Measurements from ENCODE around the gene PACSIN1.

PACSIN1 gene

DNA sequence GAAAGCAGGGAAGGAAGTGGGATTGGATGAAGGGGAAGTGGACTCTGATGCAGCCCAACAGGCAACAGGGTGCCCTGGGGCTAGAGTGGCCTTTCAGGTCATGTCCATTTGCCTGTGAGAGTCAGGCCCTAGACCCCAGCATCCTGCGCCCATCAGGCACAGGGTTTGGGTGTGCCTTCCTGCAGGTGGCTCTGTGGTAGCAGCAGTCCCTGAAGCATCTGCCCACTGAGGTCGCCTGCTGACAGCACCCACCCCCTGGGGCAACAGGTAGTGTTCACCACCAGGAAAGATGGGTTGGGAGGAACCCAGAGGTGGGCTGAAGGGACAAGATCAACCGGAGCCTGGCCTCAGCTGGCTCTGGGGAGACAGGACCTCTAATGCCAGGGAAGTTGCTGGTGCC lies 3.6 kb downstream of the PACSIN1 start:
- DNase-seq (ENCODE audit: low spot score), result no peak
- TF ChIP-seq, protein P1, sequence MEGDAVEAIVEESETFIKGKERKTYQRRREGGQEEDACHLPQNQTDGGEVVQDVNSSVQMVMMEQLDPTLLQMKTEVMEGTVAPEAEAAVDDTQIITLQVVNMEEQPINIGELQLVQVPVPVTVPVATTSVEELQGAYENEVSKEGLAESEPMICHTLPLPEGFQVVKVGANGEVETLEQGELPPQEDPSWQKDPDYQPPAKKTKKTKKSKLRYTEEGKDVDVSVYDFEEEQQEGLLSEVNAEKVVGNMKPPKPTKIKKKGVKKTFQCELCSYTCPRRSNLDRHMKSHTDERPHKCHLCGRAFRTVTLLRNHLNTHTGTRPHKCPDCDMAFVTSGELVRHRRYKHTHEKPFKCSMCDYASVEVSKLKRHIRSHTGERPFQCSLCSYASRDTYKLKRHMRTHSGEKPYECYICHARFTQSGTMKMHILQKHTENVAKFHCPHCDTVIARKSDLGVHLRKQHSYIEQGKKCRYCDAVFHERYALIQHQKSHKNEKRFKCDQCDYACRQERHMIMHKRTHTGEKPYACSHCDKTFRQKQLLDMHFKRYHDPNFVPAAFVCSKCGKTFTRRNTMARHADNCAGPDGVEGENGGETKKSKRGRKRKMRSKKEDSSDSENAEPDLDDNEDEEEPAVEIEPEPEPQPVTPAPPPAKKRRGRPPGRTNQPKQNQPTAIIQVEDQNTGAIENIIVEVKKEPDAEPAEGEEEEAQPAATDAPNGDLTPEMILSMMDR (conservative IDR thresholded peaks at IDR 0.05; ENCODE audit: low read depth), result no peak
- ChIA-PET POLR2A (ENCODE audit: low non-redundant PET) (no interaction called here), CTCF (no interaction called here)
- no peak overlapping the region for H3K27ac ChIP-seq

DNA sequence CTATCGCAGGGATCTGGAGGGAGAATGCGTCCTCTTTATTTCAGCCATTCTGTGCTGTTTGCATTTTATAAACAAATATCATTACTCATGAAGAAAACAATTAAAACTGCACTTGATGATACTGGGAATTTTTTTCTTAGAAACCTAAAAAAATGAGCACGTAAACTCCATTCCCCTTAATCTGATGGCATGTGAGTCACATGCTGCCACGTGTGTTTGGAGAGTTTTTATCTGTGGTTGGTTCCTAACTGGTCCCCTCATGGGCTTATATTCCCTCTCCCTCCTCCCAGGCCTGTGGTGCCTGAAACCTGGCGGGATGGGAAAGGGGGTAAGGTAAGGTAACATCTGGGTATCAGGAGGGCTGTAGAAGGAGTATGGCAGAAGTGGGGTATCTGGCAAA lies 6.5 kb downstream of the PACSIN1 start:
- no peak for DNase-seq (ENCODE audit: low spot score)
- no peak overlapping the region for H3K27ac ChIP-seq
- ChIA-PET POLR2A (ENCODE audit: low non-redundant PET) (no interaction called here), CTCF (no interaction called here)
- TF ChIP-seq, protein P1 (conservative IDR thresholded peaks at IDR 0.05; ENCODE audit: low read depth), result no peak

GRCh38 chr6:34473967-34474366 lies 8.1 kb downstream of the PACSIN1 start:
- ChIA-PET CTCF (no interaction called here), POLR2A (ENCODE audit: low non-redundant PET) (no interaction called here)
- DNase-seq (ENCODE audit: low spot score), result no peak
- TF ChIP-seq, protein P1 (conservative IDR thresholded peaks at IDR 0.05; ENCODE audit: low read depth), result no peak
- no peak overlapping the region for H3K27ac ChIP-seq

DNA sequence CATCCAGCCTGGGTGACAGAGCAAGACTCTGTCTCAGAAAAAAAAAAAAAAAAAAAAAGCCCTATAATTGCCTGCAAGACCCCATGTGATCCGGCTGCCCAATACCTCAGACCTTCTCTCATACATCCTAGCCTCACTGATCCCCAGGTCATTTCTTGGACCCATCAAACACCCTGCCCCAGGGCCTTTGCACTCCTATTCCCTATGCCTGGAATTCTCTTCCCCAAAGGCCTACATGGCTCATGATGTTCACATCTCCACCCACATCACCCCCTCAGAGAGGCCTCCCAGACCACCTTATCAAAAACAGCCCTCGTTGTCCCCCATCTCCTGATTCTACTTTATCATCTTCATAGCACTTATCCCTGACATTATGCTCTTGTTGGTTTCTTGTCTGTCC lies 8.9 kb downstream of the PACSIN1 start:
- POLR2A ChIA-PET (ENCODE audit: low non-redundant PET), result no interaction called here
- DNase-seq (ENCODE audit: low spot score), result no peak
- CTCF ChIA-PET, result no interaction called here
- no peak overlapping the region for H3K27ac ChIP-seq
- TF ChIP-seq, protein P1 (conservative IDR thresholded peaks at IDR 0.05; ENCODE audit: low read depth), result no peak

GRCh38 chr6:34475238-34475682 lies 9.4 kb downstream of the PACSIN1 start:
- DNase-seq (ENCODE audit: low spot score), result no peak
- TF ChIP-seq, protein P1 (conservative IDR thresholded peaks at IDR 0.05; ENCODE audit: low read depth), result no peak
- H3K27ac ChIP-seq, result no peak overlapping the region
- ChIA-PET POLR2A (ENCODE audit: low non-redundant PET) (no interaction called here), CTCF (no interaction called here)

DNA sequence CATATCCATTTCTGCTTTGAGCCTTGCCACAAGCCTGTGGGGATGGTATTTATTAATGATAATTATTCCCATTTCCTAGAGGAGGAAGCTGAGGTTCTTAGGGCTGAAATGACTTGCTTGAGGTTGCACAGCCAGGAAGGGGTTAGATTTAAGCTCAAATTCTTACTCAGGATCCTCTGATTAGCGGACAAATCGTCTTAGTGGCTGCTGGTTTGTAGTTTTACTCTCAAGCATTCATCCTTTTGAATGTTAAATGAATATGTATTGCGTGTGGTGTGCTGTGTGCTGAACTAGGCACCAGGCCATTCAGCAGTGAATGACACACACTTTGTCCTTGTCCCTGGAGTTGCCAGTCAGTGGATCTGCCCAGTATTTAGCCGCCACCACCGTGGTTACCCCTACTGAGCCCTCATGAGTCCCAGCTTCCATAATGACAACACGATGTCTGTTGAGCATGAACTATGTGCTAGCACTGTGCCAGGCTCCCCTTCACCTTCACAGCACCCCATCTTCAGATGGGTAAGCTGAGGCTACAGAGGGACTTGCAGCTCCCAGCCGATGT lies 10.0 kb downstream of the PACSIN1 start:
- TF ChIP-seq, protein P1 (conservative IDR thresholded peaks at IDR 0.05; ENCODE audit: low read depth), result no peak
- ChIA-PET POLR2A (ENCODE audit: low non-redundant PET) (interaction anchor here (0.6 kb wide), 1 partner anchor 12 kb away, joined by 3 read pairs; no protein-coding TSS in a partner anchor), CTCF (interaction anchor here (0.5 kb wide), 1 partner anchor 19 kb away, joined by 4 read pairs; no protein-coding TSS in a partner anchor)
- H3K27ac ChIP-seq, result no peak overlapping the region
- DNase-seq (ENCODE audit: low spot score), result no peak
